OCI-M2 (cell line): Measurements from ENCODE around the gene PTPRN.

ENCODE experiments used
- DNase-seq: peaks from one replicate; lab custom pipeline; 2025; ENCODE audit not compliant: unreplicated experiment; lab: John Stamatoyannopoulos, UW

PTPRN gene

DNA sequence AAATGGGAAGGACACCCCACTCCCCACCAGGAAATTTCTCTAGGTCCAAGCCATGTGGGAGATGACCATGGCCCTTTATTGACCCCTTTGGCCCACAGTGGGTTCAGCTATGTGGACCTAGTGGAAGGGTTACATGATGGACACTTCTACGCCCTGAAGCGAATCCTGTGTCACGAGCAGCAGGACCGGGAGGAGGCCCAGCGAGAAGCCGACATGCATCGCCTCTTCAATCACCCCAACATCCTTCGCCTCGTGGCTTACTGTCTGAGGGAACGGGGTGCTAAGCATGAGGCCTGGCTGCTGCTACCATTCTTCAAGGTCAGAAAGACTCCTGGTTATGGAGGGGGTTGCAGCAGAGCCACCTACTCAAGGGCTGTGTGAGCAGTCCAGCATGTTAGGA, 62.6 kb downstream of the PTPRN start:
- DNase-seq, result no peak

DNA sequence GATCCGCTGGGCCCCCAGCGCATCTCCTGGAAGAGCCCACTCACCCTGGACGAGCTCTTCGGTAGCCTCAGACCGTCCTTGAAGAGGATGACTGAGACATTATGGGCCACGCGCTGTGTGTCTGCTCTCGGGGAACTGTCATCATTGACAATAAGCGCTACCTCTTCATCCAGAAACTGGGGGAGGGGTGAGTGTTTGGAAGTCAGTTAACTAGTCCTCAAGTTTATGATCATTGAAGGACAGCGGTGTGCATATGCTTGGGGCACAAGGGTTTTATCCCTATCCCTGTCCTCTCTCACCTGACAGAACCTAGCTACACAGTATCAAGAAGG, 63.3 kb downstream of the PTPRN start:
- no peak for DNase-seq

DNA sequence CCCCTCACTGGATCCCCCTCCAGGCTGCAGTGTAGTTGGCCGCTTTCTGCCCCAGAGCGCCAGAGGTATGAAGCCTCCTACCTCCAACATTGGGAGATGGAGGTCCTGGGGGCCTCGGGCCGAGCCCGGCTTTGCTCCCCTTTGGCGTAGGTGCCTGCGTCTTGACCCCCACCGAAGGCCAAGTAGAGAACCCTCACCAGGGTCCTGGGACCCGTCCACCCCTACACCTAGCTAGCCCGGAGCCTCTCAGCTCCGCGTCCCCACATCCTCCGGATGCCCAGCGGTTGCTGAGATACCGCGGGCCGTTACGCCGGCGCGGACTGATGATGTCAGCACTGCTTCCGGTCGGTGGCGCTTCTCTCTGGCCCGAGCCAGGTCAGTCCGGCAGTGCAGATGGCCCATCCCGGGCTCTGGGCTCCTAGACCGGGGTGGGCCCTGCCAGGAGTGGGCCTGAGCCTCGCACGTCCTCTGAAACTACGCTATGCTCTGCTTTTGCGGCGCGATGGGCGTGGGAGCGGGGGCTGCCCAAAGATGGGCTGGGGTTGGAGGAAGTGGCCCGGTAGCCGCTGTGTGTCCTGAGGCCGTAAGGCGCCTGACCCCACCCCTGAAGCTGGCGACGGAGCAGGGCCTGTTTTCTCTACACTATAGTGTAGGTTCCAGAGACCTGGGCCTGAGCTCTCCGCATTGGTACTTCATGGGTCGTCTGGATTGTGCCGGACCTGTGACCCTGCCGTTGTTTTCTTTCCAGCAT, 63.9 kb downstream of the PTPRN start, which contains the start of the genes GLB1L and STK16:
Gene GLB1L, minus strand, starts transcription at position 297 of the 751 bp plus-strand sequence. CDS start 1,871 bp downstream, outside the sequence.
Gene STK16, plus strand, starts transcription at position 332 of the 751 bp plus-strand sequence. CDS start 521 bp downstream, outside the sequence.
- peak; percentile 63 for DNase-seq

DNA sequence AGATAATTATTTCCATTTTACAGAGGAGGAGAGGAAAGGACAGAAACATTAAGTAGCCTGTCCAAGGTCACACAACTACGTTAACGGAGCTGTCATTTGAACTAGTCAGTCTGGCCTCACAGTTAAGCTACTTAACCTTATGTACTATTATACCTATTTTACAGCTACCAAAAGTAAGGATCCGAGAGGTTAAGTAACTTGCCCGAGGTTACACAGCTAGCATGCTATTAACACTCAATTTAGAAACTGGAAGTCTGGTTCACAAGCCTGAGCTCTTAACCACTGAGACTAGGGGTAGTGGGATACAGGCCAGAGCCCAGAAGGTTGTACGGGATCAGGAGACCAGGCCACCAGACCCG, 64.4 kb downstream of the PTPRN start:
- no peak for DNase-seq

DNA sequence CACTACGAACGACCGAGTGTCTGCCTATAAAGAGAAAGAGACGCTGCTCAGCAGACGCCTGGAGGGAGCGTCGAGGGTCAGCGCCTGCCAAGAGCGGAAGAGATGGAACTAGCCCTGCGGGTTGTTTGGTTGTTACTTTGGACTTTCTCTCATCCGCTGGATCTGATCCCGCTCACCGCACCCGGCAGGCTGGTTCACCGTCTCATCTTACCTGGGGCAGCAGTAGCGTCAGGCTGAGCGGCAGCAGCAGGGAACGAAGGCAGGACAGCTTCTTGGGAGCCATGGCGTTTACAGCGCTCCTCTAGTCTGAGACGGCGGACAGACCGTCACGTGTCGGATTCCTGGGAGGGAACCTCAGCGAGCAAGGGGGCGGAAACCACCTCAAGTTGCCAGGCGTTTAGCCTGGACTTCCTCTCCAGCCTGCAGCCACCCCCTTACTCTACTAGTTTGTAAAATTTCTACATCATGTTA, 65.9 kb downstream of the PTPRN start:
- DNase-seq, result no peak
